Measurements from ENCODE around the gene LILRB3.
"Not testable (repeated sequence)": the region's sequence is repeated elsewhere in the genome, so short reads cannot be mapped to it uniquely, and the experiment has no call there.

LILRB3 gene

GRCh38 chr19:54242234-54242633 is 19.4 kb upstream of the LILRB3 start:
- not testable (repeated sequence) for DNase-seq

- not testable (repeated sequence) for DNase-seq
Measured at GRCh38 chr19:54240372-54241336, 17.8 kb upstream of the LILRB3 start.

GRCh38 chr19:54239491-54240371 is 16.9 kb upstream of the LILRB3 start:
- DNase-seq = not testable (repeated sequence)

DNA sequence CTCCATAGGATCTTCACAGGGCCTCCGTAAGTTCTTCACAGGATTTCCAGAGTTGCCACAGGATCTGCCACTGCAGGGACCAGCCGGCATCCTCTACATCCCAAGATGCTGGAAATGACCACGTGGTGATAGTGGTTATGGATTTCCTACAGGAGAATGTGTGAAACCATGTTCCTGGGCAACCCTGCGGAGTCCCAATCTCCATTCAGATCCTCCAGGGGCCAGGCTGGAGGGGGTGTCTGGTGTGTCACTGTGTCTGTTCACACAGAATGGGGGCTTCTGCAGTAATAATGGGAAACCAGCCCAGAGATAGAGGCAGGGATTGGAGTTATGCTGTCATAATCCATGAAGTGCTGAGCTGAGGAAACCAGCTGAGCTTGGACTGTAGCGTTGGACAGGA is 11.1 kb upstream of the LILRB3 start:
- DNase-seq = no peak

- peak; percentile 68 for DNase-seq
Measured at GRCh38 chr19:54231077-54231931, 8.5 kb upstream of the LILRB3 start.

DNA sequence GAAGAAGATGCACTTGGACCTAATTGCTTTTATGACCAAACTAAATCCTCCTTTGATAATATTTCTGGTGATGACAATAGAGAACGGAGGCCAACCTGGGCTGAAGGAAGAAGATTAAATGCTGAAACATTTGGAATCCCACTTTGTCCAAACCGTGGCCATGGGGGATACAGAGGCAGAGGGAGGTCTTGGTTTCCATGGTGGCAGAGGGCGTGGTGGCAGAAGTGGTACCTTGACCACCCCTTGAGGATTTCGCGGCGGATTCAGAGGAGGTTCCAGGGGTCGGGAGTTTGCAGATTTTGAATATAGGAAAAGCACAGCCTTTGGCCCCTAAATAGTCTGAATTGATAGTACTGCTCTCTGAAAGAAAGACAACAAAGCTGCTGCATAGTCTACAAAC is 7.2 kb upstream of the LILRB3 start:
- no peak for DNase-seq

GRCh38 chr19:54229146-54229545 is 6.3 kb upstream of the LILRB3 start:
- no peak for DNase-seq

- DNase-seq = not testable (repeated sequence)
Measured at GRCh38 chr19:54224619-54225018, 1.8 kb upstream of the LILRB3 start.

GRCh38 chr19:54223937-54224281 is 1.1 kb upstream of the LILRB3 start:
- not testable (repeated sequence) for DNase-seq

- not testable (repeated sequence) for DNase-seq
Measured at GRCh38 chr19:54223277-54223936, 600 bp upstream of the LILRB3 start.

DNA sequence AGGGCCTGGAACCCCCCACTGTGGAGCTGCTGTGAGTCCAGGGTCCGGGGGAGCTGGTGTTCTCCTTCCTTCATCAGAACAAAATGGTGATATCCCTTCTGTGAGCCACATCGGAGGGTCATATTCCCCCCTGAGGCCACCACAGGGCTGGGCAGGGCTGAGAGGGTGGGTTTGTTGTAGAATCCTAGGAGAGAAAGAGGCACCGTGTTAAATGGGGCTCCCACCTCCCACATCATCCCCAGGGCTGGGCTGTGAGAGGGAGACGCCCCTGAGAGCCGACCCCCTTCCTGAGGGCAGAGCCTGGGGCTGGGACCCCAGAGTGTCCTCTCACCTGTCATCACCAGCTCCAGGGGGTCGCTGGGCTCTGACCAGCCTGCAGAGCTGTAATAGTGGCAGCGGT is 860 bp downstream of the LILRB3 start:
- DNase-seq = not testable (repeated sequence)

DNA sequence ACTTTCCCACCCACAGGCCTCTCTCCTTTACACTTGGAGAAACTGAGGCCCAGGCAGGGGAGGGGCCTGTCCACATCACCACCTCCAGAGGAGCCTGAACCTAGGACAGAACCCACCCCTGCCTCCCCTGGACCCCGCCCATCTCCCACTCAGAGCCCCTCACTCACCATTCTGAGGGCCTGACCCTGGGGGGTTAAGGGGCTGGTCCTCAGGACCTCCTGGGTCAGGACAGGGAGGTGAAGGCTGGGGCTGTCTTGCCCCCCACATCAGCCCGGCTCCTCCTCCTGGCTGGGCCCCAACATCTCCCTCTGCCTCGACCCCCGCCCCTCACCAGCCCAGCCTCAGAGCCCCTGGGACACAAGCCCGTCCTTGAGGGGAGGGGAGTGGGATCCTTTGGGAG is 3.1 kb downstream of the LILRB3 start:
- not testable (repeated sequence) for DNase-seq

DNA sequence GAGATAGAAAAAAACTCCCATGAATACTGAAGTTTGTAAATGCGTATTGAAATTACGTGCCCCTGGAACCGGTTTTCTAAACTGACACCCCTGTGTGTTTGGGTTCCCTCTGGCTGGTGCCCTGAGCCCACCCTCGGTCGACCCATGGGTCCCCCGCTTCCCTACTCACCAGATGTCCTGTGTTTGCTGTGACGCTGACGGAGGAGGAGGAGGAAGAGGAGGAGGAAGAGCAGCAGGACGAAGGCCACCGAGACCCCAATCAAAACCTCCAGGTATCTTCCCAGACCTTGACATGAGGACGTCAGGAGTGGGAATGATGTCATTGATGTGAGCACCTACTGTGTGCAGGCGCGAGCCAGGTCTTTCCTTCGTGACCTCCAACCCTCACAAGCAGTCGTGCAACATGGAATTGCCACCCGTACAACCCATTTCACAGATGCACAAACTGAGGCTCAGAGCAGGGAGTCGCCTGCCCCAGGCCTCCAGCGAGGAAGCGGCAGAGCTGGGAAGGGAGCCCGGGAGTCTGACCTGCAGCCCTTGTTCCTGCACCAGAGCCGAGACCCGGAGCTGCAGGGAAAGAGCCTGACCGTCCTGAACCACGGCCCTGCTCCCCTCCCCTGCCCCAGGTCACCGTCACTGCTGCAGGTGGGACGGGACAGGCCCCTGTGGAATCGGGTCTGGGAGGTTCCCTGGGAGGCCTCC is 3.7 kb downstream of the LILRB3 start:
- no peak for DNase-seq

DNA sequence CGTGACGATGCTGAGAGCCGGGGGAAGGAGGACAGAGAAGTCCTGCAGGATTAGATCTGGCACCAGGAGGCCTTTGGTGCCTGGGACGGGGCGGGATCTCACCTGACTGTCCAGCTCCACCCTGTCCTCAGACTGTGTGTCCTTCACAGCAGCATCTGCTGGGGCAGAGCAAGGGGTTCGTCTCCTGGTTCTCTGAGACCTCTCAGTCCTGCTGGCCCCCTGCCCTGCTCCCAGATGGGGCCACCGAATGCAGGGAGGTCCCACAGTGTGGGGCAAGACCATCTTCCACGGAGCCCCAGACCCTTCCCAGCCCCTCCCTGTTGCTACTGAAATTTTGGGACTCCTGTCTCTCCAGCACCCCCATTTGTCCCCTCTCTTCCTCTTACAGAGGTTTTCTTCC is 4.5 kb downstream of the LILRB3 start:
- no peak for DNase-seq

- not testable (repeated sequence) for DNase-seq
Measured at GRCh38 chr19:54217517-54218247, 5.1 kb downstream of the LILRB3 start.

DNA sequence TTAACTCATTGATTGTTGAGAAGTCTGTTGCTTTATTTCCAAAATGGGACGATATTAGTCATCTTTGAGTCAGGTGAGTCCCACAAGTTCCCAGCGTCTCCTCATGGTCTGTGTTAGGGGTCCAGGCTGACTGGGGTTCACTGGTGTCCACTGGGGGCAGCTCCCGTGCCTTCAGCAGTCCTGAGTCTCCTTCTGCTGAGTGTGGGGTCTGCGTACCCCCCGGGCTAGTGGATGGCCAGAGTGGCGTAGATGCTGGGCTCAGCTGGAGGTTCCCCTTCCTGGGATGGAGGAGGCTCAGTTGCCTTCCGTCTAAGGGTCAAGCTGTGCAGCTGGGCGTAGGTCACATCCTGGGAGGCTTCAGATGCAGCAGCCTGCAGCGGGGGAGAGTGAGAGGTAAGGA is 5.9 kb downstream of the LILRB3 start:
- DNase-seq = no peak

DNA sequence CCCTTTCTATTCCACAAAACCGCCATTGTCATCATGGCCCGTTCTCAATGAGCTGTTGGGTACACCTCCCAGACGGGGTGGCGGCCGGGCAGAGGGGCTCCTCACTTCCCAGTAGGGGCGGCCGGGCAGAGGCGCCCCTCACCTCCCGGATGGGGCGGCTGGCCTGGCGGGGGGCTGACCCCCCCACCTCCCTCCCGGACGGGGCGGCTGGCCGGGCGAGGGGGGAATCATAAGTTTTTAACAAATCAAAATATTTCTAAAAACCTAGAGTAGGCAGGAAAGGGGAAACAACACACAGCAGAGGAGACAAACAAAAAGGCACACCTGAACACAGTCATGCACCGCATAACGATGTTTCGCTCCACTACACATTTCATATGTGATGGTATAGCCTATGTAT is 8.1 kb downstream of the LILRB3 start:
- DNase-seq = not testable (repeated sequence)

- DNase-seq = not testable (repeated sequence)
Measured at GRCh38 chr19:54214217-54214616, 8.6 kb downstream of the LILRB3 start.

DNA sequence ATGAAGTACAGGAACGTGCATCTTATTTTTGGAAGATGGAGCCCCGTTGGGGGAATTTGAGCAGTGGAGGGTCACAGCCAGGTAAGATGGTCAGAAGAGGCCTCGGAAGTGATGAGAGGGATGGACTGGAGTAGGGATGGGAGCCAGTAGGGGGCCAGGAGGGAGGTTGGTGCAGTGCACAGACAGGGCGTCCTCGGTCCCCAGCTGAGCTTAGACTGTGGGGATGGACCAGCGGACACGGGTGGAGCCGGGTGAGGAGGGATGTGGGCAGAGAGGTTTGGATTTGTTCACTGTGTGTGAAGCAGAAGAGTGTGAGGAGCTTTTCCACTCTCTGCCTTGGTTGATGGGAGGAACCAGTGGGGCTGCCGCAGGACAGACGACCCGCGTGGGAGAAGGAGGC is 11.6 kb downstream of the LILRB3 start:
- DNase-seq = no peak

DNA sequence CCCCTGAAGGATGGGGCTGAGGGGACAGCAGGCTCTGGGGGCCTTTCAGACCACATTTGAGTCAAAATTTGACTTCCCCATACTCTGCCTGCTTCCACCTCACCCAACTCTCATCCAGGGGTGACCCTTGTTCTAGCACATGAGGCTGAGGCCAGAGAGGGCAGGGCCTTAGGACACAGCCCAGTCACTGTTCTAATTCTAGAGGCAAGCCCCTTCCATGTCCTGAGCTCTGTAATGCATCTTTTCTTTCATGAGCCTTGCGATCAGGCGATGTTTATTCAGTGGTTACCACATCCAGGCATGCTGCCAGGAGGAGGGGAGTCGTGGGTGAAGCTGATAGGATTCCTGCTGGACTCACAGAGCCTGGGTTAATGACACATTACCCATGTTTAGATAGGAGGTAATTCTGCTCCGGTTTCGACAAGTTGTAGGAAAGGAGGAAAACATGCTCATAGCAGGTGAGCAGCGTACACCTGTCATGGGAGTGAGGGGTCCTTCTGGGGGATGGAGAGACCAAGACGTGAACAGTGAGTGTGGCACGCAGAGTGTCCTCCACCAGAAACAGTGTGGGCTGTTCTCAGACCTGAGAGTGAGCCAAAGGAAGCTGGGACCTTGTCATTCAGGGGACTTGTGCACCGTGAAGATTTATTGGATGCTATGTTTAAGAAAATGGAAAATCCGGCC is 12.9 kb downstream of the LILRB3 start:
- peak; percentile 77 for DNase-seq
